GM19328 (cell line): ENCODE measurements around the gene PLAGL1.
"Not testable (repeated sequence)": the region's sequence is repeated elsewhere in the genome, so short reads cannot be mapped to it uniquely, and the experiment has no call there.

Source experiments
- ATAC-seq: cut with Tn5 transposase; IDR thresholded peaks from one replicate; pipeline ENCODE4 v1.9.1; 2021; ENCODE audit warnings: mild to moderate bottlenecking, moderate library complexity; ENCODE audit not compliant: unreplicated experiment

The PLAGL1 gene

DNA sequence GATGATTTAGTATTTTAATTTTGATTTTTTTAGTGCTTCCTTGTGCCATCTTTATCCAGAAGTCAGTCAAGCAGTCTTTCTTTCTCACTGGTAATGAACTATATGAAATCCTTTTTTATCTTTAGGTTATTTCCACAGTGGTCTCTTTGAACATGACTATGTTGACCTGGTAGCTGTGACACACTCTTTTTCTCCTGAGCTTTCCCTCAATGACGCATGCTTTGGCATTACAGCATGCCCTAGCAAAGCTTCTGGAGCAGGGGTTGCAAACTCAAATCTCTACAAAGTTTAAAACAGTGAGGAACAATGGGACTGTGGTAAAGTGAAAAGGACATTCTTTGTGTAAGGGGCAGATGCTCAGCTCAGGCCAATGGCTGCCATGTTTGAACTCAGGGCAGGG, 4.5 kb upstream of the PLAGL1 start:
- ATAC-seq: no peak

DNA sequence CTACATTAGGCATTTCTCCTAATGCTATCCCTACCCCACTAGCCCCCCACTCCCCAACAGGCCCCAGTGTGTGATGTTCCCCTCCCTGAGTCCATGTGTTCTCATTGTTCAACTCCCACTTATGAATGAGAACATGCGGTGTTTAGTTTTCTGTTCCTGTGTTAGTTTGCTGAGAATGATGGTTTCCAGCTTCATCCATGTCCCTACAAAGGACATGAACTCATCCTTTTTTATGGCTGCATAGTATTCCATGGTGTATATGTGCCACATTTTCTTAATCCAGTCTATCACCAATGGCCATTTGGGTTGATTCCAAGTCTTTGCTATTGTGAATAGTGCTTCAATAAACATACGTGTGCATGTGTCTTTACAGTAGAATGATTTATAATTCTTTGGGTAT, 1.6 kb upstream of the PLAGL1 start:
- ATAC-seq: not testable (repeated sequence)

DNA sequence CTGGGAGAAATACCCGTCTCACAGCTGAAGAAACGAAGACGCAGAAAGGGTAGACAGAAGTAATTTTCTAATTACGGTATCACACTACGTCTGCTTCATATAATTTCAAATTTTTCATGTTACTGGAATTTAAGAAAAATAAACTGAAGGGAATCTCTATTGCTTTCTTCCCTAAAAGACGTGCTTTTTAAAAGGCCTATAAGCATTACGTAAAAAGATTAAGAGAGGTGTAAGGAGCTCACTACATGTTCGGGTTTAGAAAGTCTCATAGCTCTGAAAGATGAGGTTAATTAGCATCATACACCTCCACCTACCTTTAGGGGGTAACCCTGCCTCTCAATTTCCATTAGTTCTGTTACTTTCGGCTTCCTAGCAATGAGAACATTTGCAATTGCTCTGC, 787 bp upstream of the PLAGL1 start:
- ATAC-seq: no peak

DNA sequence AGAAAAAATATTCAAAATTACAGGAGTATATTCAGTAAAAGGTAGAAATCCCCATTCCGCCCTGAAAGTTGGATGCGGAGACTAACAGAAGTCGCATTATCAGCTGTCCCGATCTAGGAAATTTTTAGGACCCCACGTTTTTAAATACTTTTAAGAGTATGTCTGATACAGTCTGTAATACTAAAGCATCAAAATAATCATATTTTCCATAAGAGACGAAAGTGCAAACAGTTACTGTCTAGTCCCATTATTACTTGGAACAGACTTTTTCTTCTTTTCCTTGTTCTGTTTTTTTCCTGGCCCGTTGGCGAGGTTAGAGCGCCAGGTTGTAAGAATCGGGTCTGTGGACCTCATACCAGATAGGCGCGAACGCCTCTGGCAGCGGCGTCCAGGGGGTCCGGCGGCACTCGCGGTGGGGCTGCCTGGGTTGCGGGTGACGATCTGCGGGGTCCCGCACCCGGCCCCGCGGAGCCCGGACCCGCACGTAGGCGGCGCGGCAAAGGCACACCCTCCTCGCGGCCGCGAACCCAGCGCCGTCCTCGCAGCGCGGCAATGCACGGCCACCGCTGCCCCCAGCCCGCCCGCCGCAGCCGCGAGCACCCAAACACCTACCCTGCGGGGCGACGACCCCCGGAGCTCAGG, 460 bp downstream of the PLAGL1 start:
- peak; percentile 20 for ATAC-seq

DNA sequence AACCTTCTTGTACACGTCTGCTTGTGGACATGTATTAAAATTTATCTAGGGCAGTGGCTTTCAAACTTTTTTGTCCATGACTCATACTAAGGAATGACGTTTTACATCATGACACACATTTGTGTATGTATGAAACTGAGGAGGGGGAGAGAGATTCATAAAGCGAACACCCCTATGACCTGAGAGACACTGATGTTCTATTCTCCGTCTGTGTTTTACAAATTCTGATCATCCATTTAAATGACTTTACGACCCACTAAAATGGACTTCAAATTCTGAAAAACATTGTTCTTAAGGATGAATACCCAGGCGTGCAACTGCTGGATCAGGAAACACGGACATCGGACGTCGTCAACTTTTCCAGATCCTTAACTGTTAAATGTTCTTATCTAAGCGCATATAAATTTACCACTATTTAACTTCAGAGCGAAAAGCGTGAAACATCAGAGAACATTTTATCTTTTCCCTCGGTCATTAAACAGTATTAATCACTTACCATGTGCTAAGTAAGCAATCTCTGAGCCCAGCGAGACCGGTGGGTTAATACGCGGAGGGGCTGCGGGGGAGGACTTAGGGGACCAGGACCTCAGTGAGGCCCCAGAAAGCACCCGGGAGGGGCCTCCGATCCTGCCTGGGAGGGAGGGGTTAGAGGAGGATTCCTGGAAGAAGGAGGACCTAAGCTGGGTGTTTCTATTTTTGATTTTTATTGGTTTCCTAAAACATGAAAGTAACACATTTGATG, 1.2 kb downstream of the PLAGL1 start:
- no peak for ATAC-seq

DNA sequence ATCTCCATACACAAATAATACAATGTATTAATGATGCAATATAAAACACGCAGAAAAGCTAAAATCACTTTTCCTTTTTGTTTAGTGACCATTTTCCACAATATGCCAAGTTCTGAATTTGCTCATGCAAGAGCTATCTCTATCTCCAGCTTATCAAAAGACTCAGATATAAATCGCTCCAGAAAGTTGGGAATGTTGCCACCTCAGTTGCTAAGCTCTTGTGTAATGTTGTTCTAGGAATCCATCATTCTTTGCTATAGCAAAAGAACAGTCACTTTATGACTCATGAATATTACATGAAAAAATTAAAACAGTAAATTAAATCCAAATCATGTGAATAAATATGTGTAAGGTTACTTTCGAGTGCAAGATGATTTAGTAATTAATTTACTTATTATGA, 8.7 kb downstream of the PLAGL1 start:
- no peak for ATAC-seq

DNA sequence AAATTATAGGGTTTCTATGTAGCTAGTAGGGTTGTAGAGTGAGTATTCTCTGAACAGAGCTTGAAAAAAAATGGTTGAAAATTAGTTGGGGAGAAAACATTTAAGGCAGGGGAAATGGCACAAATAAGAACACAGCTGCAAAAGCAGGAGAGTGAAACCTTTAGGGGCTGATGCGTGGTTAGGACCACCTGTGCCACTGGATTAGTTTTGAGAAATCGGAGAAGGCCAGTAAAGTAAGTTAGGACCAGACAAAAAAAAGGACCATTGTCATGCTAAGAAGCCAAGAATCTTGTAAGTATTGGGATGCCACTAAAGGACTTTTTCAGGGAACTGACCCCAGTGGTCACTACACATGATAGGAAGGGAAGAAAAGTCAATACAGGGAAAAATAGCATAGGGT, 9.4 kb downstream of the PLAGL1 start:
- ATAC-seq: no peak

DNA sequence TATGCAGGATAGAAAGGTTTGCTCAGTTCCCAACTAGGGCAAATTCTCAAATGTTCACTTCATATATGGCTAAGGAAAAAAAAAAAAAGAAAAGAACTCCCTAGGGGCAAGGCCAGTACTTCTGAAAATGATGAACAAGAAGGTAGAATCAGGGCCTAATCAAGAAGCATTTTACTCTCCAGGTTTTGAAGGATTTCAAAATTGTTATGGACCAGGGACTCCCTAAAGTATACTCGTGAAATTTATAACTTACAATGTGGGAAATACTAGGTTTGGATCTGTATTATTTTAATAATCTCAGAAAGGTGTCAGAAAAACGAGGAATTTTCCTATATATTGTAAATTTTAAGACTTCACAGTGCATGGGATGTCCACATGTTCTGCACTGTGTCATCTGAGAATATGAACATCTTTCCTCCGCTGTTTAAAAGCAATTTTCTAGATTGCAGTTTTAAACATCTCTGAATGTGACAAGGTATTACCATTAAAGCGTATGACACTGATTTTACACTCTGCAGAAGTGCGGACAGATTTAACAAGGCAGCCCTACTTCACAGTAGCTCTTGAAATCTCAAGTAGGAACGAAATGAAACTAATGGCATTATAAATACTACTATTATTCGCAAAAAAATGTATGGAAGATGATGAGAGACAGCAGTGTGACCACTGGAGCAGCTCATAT, 14.0 kb downstream of the PLAGL1 start:
- ATAC-seq: no peak

DNA sequence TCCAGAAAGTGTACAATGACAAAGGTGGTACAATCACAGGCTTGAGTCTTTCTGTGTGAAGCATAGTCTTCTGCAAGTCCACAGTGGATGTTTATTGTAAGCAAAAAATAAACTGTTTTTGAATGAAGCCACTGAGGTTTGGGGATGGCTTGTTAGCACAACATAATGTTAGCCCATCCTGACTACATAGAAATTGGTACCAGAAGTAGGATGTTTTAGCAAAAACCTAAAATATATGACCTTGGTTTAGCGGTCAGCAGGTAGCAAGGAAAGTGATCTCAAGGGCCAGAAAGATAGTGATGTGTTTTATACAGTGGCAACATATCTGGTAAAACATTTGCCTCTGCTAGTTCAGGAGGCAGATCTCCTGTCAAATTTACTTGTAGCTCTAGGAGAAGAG, 15.8 kb downstream of the PLAGL1 start:
- ATAC-seq: no peak

DNA sequence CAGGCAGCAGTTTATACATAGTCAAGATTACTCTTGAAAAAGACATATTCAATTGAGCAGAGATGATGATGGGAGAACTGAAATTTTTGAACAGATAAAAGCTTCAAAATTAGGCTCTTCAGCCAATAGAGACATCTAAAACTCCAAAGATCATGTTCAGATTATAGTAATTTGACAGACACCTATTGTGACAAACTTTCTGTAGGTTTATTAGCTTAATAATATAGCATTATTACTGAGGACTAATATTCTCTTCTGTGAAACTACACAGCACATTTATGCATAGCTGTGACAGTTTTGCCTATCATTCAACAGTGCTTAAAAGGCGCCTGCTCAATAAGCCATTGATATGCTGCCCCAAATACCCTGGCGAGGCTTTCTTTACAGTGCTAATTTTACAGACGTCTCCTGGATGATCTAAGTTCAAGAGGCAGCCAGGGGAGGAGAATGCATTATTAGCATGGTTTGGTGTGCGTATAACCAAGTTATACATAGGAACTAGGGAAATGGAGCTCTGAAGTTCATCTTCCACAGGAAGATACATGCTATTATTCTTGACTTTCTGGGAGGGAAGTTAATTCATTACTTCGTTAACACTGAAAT, 21.5 kb downstream of the PLAGL1 start:
- ATAC-seq: no peak

DNA sequence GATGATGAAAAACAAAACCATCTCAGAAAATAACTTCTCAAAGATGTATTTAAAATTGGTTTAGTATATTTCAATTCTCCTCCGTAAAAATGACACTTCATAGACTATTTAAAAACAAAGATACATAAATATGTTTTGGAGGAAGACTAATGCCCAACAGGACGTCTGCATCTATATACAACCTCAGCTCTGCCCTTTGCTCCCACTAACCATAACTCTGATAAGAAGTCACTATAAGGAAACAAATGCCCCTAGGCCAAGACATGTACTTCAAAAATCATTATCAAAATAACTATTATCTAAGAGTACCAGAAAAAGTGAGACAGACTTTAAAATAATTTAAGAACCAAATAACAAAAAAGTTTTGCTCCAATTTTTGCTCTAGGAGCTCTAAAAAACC, 23.4 kb downstream of the PLAGL1 start:
- ATAC-seq: no peak

DNA sequence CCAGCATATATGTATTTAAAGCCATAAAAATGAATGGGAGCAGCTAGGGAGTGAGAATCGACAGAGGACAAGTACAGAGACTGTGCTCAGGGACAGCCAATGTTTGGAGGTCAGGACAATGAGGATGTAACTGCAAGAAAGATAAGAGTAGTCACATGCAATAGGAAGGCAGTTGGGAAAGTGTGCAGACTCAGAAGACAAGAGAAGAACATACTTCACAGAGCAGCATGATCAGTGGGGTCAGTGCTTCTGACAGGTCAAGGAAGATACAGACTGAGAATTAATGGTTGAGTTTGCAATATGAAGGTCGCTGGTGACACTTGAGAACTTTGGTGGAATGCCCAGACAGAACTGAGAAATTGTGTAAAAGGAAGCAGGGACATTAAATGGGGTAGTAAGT, 25.1 kb downstream of the PLAGL1 start:
- no peak for ATAC-seq

DNA sequence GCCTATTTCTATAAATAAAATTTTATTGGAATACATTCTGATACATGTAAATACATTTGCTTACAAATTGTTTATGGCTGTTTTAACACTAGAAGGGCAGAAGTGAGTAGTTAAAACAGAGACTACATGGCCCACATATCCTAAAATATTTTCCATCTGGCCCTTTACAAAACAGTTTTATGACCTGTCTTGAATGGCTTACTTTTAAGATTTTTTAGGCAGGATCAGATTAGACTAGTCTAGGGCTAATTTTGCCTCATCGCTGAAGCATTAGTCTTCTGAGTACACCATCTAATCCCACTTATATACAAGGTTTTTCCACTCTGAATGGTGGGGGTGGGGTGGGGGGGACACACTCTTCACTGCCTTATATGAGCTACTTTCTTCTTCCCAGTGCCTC, 27.1 kb downstream of the PLAGL1 start:
- ATAC-seq: no peak

DNA sequence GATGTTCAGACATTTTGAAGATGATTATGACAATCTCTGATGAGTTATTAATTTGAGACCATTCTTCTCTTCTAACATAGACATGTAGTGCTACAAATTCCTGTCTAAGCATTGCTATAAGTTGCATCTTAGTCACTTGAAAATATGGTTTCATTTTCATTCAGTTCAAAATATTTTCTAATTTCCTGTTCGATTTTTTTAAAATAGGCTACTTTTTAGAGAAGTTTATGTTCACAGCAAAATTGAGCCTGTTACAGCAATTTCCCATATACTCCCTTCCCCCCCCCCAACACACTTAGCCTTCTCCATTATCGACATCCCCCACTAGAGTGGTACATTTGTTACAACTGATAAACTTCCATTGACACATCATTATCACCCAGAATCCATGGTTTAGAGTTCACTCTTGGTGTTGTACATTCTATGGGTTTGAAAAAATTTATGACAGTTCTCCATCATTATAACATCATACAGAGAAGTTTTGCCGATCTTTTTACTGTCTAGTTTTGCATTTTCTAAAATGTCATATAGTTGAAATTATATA, 31.2 kb downstream of the PLAGL1 start:
- no peak for ATAC-seq

DNA sequence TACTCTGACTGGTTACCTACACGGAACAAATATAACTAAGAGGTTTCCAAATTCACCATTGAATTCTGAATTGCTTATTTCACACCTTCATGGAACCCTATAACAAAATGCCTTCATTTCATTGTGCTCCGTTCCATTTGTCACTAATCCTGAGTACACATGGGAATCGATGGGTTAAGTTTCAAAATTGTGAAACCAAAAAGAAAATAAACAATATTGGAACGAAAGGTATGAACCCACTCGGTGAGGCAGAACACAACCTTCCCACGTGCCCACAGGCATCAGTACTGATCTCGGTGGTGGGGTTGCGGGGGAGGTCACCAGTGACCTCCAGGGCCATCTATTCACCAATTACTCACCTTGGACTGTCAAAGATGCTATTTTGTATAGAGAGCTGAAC, 34.0 kb downstream of the PLAGL1 start:
- no peak for ATAC-seq

DNA sequence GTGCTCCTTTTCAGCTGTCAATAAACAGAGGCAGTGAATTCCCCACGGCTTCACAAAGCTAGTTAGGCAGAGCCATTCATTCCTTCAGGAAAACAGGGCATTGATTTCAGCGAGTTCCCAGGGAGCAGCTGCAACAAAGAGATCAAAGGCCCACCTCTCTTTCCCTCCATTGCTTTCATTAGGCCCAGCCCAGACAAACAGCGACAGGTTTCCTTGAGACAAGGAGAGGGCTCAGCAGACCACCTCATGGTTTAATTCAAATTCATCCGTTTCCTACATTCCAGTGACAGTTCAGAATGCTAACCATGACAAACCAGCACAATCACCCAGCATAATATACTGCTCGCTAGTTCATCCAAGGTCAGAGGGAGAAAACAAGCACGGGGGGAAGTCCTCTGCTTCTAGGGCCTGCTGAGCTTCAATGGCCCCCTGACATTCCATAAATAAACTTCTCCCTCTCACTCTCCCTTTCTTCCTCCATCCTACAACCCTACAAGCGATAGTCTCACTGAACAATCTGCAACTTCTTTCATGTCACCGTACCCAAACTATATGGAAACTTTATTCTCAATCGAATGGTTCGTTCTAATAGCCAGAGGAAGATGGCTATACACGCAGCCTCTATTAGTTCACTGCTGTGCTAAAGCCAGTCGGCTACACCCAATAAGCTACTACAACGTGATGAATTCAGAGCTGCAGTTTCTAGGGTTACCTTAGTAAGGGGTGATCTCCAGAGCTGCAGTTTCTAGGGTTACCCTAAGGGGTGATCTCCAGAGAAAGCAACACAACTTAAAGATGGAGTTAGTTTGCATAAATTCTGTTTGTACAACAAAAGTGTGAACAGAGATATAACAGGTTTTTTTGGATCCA, 34.7 kb downstream of the PLAGL1 start:
- ATAC-seq: no peak

DNA sequence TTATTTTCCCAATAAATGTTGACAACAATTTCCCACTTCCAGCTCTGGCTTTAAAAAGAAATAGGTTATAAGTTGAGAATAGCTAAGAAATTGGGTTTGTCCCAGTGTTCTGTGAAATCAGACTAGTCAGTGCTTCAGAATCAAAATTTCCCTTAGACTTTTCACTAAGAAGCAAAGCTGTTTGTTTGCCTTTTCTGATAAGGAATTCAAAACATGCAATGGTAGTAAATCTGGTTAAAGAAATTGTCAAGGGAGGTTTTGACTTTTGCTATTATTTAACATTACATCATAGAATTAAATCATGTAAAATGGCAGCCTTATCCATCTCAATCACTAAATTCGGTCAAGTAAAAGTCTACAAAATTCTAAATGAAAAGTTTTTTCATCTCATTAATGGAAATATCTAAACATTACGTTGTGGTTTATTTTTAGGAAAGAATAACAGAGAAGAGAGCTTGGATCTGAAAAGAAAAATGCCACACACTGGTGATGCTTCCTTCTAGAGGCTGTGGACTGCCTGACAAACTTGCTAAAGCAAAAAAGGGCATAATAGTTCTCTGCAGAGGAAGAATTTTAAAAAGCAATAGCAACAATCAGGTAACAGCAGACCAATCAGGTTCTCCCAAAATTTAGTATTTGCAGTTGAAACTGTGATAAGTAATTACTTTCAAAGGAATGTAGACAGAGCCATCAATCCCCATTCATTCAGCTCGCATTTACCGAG, 36.4 kb downstream of the PLAGL1 start:
- ATAC-seq: no peak

DNA sequence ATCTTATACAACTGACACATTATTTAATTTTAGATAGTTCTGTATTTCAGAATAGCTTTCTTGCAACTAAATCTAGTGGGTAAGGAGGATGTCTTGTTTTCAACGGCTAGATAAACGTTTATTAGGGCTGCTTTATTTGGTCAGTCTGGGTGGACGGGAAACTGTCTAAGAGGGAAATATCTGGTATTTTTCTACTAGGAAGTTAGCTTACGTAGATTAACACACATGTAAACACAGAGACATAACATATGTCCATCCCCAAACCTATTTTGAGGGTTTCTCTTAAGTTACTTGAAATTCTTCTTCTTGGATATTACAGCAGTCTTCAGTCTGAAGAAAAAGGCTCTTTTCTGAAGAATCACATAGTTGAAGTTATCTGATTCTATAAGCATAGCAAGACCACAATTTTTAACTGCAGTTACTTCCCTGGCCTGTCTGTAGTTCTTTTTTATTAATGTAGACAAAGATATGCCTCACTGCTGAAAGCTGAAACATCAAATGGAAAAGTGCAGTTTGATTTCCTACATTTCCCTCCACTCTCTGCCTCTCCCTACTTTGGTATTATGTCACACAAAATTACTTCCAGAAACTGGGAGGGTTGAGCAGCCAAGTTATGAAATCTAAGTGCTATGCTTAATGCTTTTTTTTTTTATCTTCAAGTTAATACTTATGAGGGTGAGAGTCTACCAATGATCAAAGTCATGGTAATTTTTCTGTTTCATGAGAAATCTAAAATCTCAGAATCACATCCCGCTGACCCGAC, 37.4 kb downstream of the PLAGL1 start:
- no peak for ATAC-seq

DNA sequence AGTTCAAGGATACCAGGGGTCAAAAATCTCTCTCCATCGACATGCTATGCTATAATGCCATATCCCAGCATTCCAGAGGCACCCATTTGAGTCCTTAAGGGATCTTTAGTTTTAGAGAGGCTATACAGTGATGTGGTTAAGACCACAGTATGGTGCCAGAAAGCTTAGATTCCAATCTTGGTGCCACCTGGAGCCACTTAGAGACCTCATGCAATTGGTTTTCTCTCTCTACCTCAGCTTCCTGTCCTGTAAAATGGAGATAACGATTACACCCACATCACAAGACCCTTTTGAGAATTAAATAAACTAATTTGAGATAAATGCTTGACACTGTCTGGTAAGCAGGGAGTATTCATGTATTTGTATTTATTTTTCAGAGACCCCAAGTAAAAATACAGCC, 39.0 kb downstream of the PLAGL1 start:
- no peak for ATAC-seq
